ENCODE measurements around the gene OR52D1. TPM values are rescaled to one million over a fixed set of nuclear protein-coding genes. Genes with fewer than 3 reads are reported as not detected.

OR52D1 gene
- polyA plus RNA-seq, 1 donor (not counting 4 experiments of a cell fraction or from before 2014, with no cell fraction given) = not detected

DNA sequence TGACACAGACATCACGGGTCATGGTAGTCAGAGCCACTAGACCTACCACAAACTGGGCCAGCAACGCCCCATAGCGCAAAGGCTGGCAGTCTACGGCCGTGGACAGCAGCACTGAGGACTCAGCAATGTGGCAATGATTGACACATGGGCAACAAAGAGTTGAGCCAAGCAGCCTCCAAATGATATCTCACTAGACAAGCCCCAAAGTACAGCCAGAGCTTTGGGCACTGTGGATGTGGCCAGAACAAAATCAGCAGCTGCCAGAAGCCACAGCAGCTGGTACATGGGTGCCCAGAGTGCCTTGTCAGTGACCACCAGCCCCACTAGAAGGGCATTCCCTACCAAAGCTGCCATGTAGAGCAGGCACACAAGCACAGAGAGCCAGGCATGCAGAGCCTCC, 39.2 kb downstream of the OR52D1 start:
- H3K4me1 ChIP-seq (ENCODE audit: control insufficient read depth, extremely low read depth, insufficient read depth, low read length) = no peaks in the 10 kb centered on the region
- no peak overlapping the region for H3K4me3 ChIP-seq (ENCODE audit: control insufficient read depth in 2 of 3, extremely low read depth in 1 of 3, insufficient read depth in 2 of 3, low read depth in 1 of 3, low read length in 3 of 3)
- no peaks in the 10 kb centered on the region for H3K9me3 ChIP-seq (ENCODE audit: control insufficient read depth, low read depth, low read length)
- H3K79me2 ChIP-seq (ENCODE audit: control insufficient read depth, insufficient read depth, low read length) = no peaks in the 10 kb centered on the region
- H3K4me2 ChIP-seq (ENCODE audit: control insufficient read depth, extremely low read depth, insufficient read depth, low read depth, low read length) = no peak overlapping the region
- no peaks in the 10 kb centered on the region for H4K20me1 ChIP-seq (ENCODE audit: control insufficient read depth, extremely low read depth, insufficient read depth, low read length)
- H3K27ac ChIP-seq (ENCODE audit: control insufficient read depth, insufficient read depth, low read length) = no peak overlapping the region
- DNase-seq (ENCODE audit: low read depth, low spot score) = no peak
- no peak for TF ChIP-seq EZH2 (IDR thresholded peaks at IDR 0.05; ENCODE audit: low read length)
- TF ChIP-seq, protein P1, sequence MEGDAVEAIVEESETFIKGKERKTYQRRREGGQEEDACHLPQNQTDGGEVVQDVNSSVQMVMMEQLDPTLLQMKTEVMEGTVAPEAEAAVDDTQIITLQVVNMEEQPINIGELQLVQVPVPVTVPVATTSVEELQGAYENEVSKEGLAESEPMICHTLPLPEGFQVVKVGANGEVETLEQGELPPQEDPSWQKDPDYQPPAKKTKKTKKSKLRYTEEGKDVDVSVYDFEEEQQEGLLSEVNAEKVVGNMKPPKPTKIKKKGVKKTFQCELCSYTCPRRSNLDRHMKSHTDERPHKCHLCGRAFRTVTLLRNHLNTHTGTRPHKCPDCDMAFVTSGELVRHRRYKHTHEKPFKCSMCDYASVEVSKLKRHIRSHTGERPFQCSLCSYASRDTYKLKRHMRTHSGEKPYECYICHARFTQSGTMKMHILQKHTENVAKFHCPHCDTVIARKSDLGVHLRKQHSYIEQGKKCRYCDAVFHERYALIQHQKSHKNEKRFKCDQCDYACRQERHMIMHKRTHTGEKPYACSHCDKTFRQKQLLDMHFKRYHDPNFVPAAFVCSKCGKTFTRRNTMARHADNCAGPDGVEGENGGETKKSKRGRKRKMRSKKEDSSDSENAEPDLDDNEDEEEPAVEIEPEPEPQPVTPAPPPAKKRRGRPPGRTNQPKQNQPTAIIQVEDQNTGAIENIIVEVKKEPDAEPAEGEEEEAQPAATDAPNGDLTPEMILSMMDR (optimal IDR thresholded peaks at IDR 0.05 in 1 of 3, IDR thresholded peaks at IDR 0.05 in 1 of 3, conservative IDR thresholded peaks at IDR 0.05 in 1 of 3; ENCODE audit: extremely low read depth in 1 of 3, insufficient read depth in 2 of 3, low read length in 3 of 3) = no peak
- H3K9ac ChIP-seq (ENCODE audit: control insufficient read depth, extremely low read depth, insufficient read depth, low read length) = no peak overlapping the region
- H3K36me3 ChIP-seq (ENCODE audit: control insufficient read depth in 2 of 2, extremely low read depth in 1 of 2, insufficient read depth in 2 of 2, low read length in 2 of 2) = no peaks in the 10 kb centered on the region
- no peaks in the 10 kb centered on the region for H3K9me1 ChIP-seq (ENCODE audit: control insufficient read depth, extremely low read depth, insufficient read depth, low read length)
- dilution Hi-C loops (cut with MboI; ENCODE audit: extremely low pct_ligation_motif_present, low sequenced_read_pairs) = no loop called here
- no peak for FAIRE-seq
- H2AFZ ChIP-seq (ENCODE audit: control insufficient read depth, low read length) = no peak overlapping the region
- H3K27me3 ChIP-seq (ENCODE audit: control insufficient read depth, extremely low read depth, insufficient read depth, low read length) = no peaks in the 10 kb centered on the region

DNA sequence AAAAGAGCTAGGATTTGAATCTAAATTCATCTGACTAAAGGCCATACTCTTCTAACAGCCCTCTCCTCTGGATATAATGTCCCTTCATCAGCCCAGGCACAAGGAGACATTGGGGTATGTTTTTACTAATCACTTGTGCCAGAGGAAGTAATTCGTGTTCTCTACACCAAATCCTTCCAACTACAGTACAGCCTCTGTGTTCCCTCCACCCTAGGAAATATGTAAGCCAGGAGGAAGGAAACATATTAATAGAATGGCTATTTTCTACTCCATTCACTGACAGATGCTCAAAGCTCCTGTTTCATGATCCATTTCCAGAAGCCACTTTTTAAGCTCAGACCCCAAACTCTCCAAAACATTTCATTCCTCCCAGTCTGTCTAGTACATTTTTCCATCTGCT, 40.0 kb downstream of the OR52D1 start:
- TF ChIP-seq, protein P1 (optimal IDR thresholded peaks at IDR 0.05 in 1 of 3, IDR thresholded peaks at IDR 0.05 in 1 of 3, conservative IDR thresholded peaks at IDR 0.05 in 1 of 3; ENCODE audit: extremely low read depth in 1 of 3, insufficient read depth in 2 of 3, low read length in 3 of 3) = no peak
- no peak for TF ChIP-seq EZH2 (IDR thresholded peaks at IDR 0.05; ENCODE audit: low read length)
- no peak overlapping the region for H3K4me2 ChIP-seq (ENCODE audit: control insufficient read depth, extremely low read depth, insufficient read depth, low read depth, low read length)
- no peaks in the 10 kb centered on the region for H3K27me3 ChIP-seq (ENCODE audit: control insufficient read depth, extremely low read depth, insufficient read depth, low read length)
- no peaks in the 10 kb centered on the region for H3K79me2 ChIP-seq (ENCODE audit: control insufficient read depth, insufficient read depth, low read length)
- FAIRE-seq (no peak), DNase-seq (ENCODE audit: low read depth, low spot score) (no peak)
- H4K20me1 ChIP-seq (ENCODE audit: control insufficient read depth, extremely low read depth, insufficient read depth, low read length) = no peaks in the 10 kb centered on the region
- H3K9ac ChIP-seq (ENCODE audit: control insufficient read depth, extremely low read depth, insufficient read depth, low read length) = no peak overlapping the region
- no peak overlapping the region for H2AFZ ChIP-seq (ENCODE audit: control insufficient read depth, low read length)
- no peaks in the 10 kb centered on the region for H3K9me3 ChIP-seq (ENCODE audit: control insufficient read depth, low read depth, low read length)
- H3K36me3 ChIP-seq (ENCODE audit: control insufficient read depth in 2 of 2, extremely low read depth in 1 of 2, insufficient read depth in 2 of 2, low read length in 2 of 2) = no peaks in the 10 kb centered on the region
- no peak overlapping the region for H3K4me3 ChIP-seq (ENCODE audit: control insufficient read depth in 2 of 3, extremely low read depth in 1 of 3, insufficient read depth in 2 of 3, low read depth in 1 of 3, low read length in 3 of 3)
- no peak overlapping the region for H3K27ac ChIP-seq (ENCODE audit: control insufficient read depth, insufficient read depth, low read length)
- no peaks in the 10 kb centered on the region for H3K4me1 ChIP-seq (ENCODE audit: control insufficient read depth, extremely low read depth, insufficient read depth, low read length)
- no peaks in the 10 kb centered on the region for H3K9me1 ChIP-seq (ENCODE audit: control insufficient read depth, extremely low read depth, insufficient read depth, low read length)
- dilution Hi-C loops (cut with MboI; ENCODE audit: extremely low pct_ligation_motif_present, low sequenced_read_pairs) = no loop called here
